AG09309 (cell line): ENCODE results near the gene ALDH1A1.

Experiments
- DNase-seq: peaks from one replicate; pipeline ENCODE4 v3.0.0-alpha.2; 2010; ENCODE audit warnings: low read depth
- H3K4me3 ChIP-seq: 2 replicates; pipeline ENCODE4 v1.5.1; 2011; ENCODE audit warnings: mild to moderate bottlenecking, low read depth, low read length, moderate library complexity; ENCODE audit not compliant: control insufficient read depth
- TF ChIP-seq, protein P1 (sequence below): IDR thresholded peaks from 2 replicates; pipeline ENCODE4 v1.5.1; 2011; ENCODE audit warnings: mild to moderate bottlenecking, low read depth, low read length, inconsistent platforms; ENCODE audit not compliant: insufficient read depth, control insufficient read depth; ENCODE audit errors: missing control alignments

ALDH1A1 gene

DNA sequence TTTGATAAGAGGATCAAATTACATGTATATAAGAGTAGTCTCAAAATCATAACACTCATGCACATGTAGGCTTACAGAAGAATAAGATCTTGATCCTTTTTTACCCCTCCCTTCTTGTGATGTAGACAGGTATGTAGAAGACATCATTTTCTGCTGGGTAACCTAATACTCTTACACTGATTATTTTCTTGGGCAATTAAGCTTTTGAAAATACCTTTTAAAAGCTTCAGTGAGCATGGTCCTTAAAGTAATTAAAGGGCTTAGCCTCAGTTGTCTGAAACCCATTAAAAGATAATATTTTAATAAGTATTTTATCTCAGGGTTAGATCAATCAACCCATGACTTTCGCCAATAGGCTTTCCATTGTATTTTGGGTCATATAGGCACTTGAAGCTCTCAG lies 50.6 kb downstream of the ALDH1A1 start:
- TF ChIP-seq, protein P1, sequence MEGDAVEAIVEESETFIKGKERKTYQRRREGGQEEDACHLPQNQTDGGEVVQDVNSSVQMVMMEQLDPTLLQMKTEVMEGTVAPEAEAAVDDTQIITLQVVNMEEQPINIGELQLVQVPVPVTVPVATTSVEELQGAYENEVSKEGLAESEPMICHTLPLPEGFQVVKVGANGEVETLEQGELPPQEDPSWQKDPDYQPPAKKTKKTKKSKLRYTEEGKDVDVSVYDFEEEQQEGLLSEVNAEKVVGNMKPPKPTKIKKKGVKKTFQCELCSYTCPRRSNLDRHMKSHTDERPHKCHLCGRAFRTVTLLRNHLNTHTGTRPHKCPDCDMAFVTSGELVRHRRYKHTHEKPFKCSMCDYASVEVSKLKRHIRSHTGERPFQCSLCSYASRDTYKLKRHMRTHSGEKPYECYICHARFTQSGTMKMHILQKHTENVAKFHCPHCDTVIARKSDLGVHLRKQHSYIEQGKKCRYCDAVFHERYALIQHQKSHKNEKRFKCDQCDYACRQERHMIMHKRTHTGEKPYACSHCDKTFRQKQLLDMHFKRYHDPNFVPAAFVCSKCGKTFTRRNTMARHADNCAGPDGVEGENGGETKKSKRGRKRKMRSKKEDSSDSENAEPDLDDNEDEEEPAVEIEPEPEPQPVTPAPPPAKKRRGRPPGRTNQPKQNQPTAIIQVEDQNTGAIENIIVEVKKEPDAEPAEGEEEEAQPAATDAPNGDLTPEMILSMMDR, result no peak
- no peak overlapping the region for H3K4me3 ChIP-seq
- DNase-seq, result no peak

DNA sequence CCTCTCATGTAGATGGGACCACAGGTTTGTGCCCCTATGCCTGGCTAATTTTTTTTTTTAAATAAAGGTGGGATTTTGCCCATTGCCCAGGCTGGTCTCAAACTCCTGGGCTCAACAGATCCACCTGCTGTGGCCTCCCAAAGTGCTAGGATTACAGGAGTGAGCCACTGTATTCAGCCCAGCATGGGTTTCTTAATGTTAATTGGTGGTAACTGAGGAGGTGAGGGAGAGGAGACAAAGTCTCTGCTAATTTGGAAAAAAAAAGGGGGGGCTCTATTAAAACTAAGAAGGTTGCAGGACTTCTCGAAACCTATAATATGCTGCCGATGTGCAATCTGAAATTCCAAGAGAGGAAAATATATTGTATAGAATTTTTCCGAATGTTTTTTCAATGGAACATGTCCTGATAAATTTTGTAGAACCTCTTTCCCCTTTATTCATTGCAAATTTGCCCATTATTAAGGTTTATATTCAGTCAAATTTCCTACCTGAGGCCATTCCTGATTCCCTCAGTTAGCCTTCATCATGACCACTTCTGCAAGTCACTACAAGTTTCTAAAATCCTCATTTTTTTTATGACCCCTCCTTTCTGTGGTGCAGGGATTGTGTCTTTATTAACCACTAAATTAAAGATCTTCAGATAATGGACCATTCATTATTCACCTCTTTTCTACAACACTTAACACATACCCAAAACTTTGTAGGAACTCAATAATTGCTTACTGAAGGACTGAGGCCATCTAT lies 52.9 kb downstream of the ALDH1A1 start:
- no peak for DNase-seq
- no peak overlapping the region for H3K4me3 ChIP-seq

DNA sequence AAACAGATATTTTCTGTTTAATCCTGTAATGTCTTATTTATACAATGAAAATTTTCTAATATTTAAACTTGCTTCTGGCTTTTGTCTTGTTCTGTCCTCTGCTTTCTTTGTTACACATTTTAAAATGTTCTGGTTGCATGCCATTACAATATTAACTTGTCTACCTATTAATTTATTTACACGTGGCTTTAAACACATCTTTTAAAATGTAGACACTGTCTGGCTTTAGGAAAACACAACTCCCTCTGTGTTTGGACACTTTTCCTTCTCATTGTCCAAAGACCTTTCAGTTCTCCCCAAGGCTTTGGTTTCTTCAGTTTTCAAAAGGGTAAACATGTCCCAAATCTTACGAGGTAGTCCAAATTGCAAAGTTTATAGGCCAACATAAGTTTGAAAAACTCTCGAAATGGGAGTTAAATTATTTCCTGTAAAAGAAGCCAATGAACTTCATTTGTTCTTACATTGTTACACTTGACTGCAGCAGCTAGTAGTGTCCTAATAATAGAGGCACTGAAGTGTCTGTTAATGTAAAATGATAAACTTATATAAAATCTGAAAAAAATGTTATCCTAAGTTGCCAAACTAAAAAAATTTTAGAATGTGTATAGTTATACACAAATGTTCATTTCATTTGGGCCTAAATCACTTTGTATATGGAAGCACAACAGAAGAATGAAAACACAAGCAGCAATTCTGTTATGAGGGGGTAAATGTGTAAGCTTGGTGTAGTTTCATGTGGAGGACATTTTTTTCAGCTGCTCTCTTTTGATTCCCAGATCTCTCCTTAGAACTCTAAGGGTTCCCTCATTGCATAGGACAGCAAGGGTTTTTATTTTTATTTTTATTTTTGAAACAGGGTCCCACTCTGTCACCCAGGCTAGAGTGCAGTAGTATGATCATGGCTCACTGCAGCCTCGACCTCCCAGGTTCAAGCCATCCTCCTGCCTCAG lies 53.8 kb downstream of the ALDH1A1 start:
- TF ChIP-seq, protein P1, result no peak
- DNase-seq, result no peak
- H3K4me3 ChIP-seq, result no peak overlapping the region

More for the DNA sequence above, 52.9 kb downstream of the ALDH1A1 start:
- TF ChIP-seq, protein P1, result no peak

DNA sequence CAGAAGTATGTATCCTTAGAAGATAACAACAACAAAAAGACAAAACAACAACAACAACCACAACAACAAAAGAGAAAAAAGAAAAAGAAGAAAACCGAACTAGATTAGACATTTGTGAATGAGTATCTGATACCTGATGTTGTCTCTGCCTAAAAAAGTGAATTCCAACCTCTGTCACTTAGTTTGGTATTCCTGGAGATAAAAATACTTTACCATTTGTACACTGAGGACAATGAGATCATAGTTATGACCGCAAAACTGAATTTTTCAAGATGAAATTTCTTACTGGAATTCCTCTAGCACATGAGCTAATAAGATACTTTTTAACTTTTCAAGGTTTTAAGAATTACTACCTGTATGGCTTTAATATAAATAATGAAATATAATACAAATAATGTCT lies 54.5 kb downstream of the ALDH1A1 start:
- no peak overlapping the region for H3K4me3 ChIP-seq
- no peak for DNase-seq
- TF ChIP-seq, protein P1, result no peak

DNA sequence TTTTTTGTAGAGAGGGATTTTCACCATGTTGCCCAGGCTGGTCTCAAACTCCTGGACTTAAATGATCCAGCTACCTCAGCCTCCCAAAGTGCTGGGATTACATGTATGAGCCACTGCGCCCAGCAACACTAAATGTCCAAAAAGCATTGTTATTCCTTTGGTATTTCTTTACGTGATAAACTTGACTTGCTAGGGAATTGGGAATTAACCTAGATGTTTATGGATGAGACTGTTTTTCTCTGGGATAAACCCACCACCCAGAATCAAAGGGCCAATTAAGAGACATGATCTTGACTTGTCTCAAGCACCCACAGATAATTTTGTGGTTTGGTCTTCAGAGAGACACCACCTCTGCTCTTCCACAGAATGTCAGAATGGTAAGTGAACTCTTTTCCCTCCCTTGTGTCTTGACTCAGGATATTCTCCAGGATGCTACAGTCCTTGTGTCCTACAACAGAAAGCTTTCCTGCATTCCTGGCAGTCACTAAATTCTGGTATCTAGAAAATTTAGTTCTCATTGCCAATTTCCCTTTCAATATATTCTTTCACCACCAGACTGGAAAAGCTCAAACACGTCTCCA lies 55.7 kb downstream of the ALDH1A1 start:
- no peak for DNase-seq
- TF ChIP-seq, protein P1, result no peak
- no peak overlapping the region for H3K4me3 ChIP-seq

DNA sequence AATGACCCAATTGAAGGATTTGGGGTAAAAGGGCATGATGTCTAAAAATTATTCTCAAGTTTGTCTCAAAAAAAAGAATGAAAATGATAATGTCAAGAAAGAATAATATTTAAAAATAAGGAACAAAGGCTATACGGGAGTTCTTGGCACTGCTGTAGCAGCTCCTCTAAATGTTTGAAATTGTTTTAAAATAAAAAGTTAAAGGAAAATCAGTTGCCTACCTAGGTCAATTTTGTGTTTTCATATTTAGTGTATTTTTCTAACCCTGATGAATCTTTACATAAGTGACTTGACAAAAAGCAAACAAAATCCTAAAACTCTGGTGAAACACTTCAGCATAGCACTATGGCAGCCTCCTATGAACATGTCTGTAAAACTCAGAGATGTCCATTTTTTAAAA lies 56.4 kb downstream of the ALDH1A1 start:
- no peak for DNase-seq
- no peak overlapping the region for H3K4me3 ChIP-seq
- TF ChIP-seq, protein P1, result no peak
